ENCODE results near the gene FBXL7.

FBXL7 gene

DNA sequence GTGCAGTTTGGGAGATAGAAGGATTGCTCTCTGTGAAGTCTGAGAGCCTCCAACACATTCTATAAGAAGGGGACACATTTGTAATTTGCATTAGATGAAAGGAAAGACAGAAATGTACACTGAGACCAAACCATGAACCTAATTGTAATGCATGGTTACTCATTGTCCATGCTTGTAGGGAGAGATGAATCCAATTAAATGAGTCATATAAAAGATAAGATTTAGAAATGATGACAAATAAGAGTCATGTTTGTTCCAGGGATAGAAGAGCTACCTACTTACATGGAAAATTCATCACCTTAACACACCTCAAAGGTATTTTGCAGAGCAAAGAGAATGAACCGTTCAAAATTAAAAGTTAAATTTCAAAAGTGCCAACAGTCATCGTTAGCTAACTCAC is 85.1 kb downstream of the FBXL7 start:
- DNase-seq = no peak

DNA sequence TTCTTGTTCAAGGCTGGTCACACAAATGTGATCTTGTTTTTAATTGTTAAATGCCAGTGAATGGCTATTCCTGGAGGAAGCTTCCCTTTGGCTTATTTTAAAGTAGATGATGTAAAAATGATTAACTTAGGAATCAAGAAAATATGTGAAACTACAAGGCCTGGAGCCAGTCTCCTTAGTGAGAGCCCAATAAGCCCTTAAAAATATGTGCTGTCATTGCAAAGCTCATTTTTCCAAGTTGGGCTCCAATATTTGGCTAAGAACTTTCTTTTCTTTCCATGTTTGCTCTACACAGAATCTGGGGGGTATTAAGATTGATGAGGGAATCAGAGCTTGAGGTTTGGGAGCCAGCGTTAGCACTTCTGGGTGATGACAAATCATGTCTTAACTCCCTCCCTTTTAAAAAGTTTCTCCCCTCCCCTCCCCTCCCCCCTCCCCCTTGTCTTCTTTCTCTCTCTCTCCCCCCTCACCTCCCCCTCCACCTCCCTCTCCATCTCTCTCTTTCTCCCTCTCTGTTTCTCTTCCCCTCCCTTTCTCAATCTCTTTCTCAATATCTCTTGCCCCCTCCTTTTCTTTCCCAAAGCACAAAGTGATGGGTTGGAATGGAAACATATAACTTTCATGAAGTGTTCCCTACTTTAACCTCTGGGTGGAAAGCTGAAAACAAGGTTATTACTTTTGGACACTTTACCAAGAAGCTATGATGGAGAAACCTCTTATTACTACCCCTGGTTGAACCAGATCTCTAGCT is 86.0 kb downstream of the FBXL7 start:
- DNase-seq = no peak

DNA sequence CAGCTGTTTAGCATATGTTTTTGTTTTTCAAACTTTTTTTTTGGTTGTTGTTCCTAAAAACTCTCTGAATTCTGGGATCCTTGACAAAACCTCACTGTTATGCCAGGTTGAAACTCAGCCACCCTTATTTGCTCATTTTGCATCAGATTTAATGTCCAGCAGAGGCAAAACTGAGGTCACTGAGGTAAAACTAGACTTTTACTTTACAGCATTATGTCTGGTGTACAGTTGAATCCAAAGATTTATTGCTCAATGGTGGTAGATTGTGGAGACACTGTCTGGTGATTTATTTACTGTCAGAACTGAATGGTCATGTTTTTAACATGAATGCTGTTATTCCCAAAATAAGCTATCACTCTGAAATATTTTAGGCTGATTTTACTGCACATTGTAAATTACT is 87.9 kb downstream of the FBXL7 start:
- DNase-seq = no peak

DNA sequence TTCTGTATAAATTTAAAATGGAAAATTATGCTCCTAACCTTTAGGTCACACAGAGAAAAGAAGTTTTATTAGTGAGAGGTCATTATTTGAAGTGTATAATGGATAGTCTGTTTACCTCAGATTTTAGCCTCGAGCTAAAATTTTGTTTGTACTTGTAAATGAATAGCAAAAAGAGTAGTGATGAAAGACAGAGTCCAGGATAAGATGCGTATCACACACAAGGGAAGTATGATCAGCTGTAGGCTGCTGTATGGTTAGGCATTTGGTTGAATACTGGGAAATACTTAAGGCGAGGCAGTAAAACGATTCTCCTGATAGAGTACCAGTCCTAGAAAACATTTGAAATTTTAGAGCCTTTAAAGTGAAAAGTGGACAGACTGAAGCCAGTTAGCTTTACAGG is 92.7 kb downstream of the FBXL7 start:
- no peak for DNase-seq

DNA sequence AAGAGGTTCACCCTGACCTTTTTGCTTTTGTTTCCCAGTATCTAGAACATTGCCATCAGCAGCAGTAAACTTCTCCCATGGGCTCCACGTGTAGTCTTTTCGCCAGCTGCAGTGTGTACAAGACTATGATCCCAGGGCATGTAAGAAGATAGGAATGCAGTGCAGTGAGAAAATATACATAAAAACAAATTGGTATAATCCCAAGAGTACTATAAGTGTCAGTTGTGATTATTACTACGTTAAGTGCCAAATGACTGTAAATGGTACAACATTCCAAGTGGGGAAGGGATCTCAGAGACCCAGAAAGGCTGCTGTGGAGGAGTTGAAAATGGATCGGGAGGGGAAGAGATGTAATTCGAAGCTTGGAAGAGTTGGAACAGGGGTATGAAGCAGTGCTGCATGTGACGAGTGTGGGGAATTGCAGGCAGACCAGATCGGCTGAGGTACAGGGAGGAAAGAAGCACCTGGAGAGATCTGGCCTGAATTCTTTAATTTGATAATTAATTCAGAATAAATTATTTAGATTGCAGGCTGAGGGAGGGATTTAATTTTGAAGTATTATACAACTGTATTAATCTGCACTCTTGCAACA is 95.1 kb downstream of the FBXL7 start:
- DNase-seq = no peak

DNA sequence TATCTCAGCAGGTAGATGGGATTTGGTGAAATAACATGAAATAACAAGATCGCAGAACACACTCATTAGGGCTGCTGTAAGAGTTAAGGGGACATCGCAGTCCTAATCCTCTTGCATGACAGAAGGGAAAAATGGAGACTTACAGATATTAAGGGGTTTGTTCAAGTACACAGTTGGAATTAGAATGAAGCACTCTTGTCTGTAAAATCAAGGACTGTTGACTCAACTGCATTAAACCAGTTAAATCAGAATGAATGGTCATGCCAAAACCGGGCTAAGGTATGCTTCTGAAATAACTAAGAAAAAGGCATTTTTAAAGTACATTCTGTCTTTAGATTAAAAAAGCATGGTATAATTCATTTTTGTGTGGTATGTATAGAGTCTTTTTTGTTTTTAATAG is 95.9 kb downstream of the FBXL7 start:
- no peak for DNase-seq

DNA sequence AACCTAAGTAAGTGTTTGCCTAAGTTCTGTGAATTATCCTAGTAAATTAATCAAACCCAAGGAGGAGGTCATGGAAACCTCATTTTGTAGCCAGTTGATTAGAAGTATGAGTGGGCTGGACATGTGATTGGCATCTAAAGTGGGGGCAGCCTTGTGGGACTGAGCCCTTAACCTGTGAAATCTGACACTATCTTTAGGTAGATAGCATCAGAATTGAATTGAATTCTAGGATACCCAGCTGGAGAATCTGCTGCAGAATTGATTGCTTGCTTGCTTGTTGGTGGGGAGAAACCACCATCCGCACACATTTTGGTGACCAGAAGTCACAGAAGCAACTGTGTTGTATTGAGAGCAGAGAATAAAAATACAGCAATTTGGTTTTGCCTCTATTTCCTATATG is 97.0 kb downstream of the FBXL7 start:
- no peak for DNase-seq

DNA sequence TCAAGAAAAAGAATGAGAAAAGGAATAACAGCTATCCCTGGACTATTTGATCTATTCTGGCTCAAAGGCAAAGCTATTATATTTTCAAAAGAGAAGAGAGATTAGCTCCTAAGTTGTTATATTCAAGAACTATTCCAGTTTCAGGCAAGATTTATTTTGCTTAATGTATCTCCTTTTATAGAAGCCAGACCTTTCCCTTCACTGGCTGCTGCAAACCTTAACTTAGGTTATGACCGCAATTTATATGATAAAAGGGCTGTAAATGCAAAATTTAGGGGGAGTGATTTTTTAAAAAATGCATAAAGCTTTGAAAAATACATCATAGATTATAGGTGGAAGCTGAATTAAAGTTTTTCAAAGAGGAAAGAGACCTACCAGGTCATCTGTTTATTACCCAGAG is 97.8 kb downstream of the FBXL7 start:
- DNase-seq = no peak

DNA sequence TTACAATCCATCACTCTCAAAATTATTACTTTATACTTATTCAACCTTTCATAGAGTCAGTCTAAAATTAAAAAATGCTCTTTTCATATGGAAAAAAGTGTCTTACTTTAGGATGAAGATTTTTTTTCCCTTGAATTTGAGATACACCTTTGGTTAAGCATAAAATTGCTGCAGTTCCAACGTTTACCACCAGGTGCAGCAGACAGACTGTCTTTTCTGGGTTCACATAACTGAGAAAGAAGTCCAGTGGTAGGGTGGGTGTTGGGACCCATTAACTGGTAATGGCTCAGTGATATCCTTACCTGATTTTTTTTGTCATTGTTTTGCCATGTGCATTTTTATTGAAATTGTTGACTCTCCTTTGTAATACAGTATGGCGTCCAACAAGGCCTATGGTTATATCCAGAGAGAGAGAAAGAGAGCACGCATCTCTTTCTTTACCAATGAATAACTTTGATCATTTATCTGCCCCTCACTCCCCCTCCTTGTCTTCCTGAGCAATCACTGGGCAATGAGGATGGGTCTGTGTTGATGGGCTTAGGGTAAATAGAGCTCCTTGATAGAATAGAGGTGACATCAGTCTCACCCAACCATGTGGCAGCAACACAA is 98.4 kb downstream of the FBXL7 start:
- no peak for DNase-seq

DNA sequence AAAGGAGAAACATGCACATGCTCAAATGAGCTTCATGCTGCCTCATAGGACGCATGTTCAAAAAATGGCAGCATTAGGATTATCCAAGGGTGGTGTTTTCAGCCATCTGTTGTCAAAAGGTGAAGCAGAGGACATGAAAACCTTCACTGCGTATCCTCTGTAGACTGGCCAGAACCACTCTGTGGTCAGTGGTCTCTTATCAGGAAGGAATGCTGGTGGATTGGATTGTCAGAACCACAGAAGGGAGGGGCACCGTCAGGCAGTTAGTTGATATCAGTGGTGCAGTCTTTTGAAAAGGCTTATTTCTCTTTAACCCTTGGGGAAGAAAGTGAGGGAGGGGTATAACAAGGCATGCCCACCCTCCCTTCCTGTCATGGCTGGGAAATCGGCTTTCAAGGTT is 100.1 kb downstream of the FBXL7 start:
- no peak for DNase-seq

DNA sequence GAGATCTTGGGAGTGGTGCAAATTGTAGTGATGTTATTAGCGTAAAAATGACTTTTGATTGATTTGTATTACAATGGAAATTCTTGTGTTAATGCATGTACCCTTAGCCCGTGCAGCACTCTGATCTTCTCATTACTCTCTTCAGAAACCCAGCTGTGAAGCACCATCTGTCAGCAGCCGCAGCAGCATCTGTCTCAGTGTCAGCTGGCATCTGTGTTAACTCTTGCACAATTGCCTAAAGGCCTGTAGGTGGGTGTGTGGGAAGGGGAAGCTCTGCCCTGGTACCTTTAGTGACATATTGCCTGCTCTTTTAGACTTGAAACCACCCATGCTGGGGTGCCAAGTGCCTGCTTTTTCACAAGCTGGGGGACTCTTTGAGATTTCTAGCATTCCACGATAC is 101.3 kb downstream of the FBXL7 start:
- DNase-seq = no peak

DNA sequence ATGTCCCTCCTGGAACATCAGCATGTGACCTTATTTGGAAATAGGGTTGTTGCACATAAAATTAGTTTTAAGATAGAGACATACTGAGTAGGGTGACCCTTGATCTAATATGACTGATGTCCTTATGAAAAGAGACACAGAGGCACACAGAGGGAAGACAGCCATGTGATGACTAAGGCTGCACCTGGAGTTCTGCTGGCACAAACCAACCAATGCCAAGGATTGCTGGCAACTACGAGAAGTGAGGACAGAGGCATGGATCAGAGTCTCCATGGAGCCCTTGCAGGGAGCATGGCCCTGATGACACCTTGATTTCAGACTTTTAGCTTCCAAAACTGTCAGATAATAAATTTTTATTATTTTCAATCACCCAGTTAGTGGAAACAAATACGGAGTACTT is 101.9 kb downstream of the FBXL7 start:
- no peak for DNase-seq

DNA sequence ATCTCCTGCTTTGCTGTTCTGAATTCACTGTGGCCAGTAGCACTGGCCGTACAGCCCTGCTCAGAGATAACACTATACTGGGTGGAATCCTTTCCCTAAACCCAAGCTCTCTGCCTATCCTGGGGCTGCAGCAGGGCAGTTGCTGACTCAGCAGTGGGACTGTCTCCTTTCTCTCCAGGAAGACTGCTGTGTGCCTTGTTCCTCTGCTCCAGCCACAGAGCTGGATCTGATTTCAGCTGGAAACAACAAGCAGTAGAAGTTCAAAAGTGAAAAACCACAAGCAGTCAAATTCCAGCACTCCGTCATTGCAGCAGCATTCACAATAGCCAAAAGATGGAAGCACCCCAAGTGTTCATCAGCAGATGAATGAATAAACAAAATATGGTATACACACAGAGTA is 105.0 kb downstream of the FBXL7 start:
- no peak for DNase-seq

DNA sequence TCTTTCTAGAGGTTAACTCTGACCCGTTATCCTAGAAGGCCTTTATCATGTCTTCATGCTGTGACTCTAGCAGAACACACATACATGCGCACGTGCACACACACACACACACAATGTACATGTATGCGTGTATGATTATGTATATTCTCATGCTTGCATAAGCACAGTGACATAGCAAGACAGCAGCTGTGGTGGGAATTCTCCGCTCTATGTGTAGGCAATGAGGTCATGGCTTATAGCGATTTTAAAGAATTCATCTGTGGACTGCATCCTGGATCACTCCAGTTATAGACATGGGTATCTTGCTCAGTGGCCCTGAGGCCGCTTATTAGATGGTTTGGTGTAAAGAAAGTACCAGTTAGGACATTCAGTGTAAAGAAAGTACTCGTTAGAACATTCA is 106.2 kb downstream of the FBXL7 start:
- DNase-seq = no peak

DNA sequence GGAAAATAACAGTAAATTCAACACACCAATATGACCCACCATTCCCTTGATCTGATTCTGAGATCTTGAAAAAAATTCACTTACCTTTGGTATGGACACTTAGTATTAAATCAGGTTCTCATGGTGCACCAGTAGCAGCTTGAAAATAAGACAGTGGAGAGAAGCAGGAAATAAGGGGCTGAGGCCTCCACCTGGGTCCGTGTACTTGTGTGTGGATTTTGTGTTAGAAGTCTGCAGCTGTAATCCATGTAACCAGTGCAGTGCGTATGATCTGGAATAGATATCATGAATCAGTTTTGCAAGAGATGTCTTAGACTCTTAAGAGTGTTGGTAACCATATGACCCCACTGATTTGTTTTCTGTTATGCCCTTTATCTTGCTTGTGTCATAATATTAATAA is 107.1 kb downstream of the FBXL7 start:
- DNase-seq = no peak

DNA sequence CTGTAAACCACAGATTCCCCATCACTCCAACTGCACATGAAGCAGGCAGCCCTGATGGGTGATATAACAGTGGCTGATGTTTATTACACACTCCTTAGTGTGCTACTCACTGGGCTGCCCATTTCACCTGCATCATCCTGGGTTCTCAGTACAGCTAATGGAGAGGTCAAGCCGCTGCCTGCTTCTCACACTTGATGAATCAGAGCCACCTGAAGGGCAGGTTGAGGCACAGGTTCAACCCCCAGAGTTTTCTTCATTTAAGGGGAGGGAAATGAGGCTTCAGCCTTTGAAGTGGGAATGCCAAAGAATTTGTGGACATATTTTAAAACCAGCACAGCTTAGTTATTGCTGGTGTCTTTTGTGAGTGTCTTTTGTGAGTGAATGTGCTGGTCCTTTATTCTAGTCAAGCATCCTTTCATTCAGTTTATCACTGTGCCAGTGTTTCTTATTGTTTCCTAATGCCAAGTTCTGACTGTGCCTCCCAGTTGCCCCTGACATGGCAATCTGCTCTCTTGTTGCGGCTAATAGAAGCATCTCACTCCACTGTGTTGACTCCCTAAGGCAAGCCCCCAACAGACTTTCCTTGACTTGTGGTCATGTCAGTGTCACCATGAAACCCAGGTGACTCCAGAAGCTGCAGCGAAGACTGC is 109.2 kb downstream of the FBXL7 start:
- DNase-seq = no peak

DNA sequence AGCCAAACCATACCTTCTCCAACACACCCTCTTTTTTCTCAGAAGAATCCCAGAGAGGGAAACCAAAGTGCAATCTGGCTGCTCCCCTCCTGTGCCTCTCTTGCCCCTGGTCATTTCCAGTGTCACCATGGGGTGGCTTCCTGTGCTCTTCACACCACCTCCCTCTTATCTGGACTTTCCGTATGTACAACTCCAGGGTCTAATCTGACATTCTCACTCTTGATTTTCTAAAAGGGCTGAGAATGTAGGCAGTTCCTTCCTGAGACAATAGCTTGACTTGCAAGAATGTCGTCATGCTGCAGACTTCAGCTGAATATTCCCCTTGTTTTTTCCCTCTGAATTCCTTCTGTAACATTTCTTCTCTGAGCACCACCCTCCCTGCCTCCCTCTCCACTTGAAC is 110.2 kb downstream of the FBXL7 start:
- DNase-seq = no peak

DNA sequence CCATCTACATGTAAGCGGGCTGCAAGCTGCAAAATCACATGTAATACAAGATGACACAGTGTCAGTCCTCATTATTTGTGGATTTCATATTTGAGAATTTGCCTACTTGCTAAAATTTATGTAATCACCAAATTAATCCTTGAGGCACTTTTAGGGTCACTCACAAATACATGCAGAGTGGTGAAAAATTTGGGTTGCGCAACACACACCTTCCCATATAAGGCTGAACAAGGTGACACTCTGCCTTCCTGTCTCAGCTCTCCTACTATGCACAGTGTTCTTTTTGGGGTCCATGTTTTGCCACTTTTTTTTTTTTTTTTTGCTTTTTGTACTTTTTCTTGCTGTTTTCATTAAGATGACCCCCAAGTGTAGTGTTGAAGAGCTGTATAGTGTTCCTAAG is 111.0 kb downstream of the FBXL7 start:
- DNase-seq = no peak

DNA sequence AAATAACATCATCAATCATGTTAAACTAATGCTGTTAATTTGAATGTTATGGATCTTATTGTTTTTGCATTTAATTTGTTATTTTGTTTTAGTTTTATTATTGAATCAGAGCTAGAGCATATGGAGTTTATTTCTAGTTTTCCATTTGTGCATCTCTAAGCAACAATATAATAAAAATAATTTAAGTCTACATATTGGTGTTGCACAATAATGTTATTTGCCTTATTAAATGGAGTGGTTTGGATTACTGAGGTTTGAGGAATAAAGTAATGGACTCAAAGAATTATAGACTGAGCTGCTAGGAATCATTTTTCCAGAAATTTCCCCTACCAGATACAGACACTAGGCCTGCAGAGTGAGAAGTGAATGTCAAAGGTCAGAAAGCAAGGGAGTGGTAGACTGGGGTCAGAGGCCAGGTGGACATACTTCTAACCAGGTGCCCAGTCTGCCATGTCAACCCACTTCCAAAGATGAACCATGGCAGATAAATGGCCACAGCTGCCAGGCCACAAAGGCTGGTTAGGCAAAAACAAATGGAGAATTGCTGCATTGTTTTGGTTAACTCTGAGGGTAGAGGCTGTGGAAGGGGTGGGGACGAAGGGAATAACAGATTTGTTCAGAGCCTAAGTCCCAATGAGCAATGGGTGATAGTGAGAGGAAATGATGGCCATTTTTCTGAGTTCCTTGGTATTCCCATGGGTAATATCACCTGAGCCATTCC is 113.1 kb downstream of the FBXL7 start:
- no peak for DNase-seq

DNA sequence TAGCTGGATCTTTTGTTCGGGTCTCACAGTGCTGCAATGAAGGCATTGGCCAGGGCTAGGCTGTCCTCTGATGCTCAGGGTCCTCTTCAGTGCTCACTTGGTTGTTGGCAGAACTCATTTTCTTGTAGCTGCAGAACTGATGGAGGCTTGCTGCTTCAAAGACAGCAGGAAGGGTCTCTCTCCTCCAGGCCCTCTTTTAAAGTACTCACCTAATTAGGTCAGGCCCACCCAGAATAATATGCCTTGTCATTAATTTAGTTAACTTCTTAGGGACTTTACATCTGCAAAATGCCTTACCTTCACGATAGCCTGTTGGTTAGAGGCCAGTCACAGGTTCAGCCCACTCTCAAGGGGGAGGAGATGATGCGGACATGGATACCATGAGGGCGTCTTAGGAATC is 114.7 kb downstream of the FBXL7 start:
- DNase-seq = no peak

DNA sequence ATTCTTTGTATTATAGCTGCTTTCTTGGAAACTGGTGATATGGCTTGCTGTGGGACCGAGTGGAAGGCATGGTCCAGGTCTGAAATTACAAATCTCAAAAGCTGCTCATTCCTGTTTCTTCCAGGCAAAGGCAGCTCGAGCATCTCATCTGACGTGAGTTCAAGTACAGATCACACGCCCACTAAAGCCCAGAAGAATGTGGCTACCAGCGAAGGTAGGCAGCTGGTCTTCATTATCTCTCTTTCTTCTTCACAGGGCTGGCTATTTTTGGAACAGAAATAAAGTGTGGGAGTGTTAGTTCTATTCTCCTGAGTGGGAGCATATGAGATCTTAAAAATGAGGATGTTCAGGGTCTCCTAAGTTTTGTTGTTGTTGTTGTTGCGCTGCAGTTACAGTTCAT is 115.9 kb downstream of the FBXL7 start:
- DNase-seq = no peak

DNA sequence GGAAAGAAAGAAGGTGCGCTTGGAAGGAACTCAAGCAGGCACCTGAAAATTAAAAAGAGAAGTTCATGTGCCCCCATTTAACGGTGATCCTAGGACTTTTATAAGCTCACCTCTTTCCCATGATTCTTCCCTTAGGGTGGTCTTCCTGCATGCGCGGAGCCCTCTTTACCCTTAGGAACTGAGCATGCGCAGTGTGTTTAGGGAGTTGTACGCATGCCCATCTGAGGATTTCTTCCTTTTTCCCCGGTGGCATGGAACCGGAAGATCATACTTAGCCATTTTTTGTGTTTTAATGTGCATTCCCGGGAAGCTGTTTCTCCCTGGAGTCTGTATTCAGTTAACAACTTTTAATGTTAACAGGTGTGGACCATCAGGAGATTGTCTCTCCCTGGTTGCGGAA is 119.0 kb downstream of the FBXL7 start:
- DNase-seq = no peak

DNA sequence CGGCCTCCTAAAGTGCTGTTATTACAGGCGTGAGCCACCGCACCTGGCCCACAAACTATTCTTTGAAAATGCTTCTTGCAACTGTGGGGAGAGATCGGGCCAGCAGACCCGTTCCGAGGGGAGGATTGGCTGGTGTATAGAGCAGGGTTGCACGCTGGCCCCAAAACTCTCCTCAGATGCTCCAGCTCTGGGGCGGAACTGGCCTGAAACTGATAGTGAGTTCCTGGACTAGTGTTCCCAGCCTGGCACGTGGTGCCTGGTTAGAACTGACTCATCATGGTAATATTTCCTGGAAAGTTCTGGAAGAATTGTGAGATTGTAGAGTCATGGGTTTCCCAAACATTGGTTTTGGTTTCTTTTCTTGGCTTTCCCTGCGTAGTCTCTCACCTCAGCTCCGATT is 120.5 kb downstream of the FBXL7 start:
- DNase-seq = no peak

DNA sequence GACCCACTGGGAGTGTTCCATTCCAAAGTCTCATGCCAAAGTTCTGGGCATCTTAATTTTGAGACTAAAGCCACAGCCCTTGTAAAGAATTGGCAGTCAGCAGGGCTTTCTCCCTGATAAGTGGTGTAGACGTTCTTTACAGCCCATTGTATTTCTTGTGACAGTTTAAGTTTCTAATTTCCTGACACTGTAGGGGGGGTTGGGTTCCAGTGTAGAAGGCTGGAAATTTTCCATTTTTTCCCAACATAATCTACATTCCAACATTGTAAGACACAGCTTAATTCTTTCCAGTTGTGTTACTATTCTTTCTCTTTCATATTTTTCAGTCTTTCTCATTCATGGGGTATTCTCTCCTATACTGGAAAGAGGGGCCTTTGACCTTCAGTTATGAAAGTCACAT is 121.1 kb downstream of the FBXL7 start:
- DNase-seq = no peak

All from 8988T (cell line).